Kidney epithelial cell (primary cell): ENCODE data around the gene TMC4. TPM values are rescaled to one million over a fixed set of nuclear protein-coding genes. Genes with fewer than 3 reads are reported as not detected.
A peak's percentile ranks its signal among the peaks of the same experiment; 100 is the strongest.

Source experiments
- DNase-seq: peaks from one replicate; pipeline ENCODE4 v3.0.0-alpha.2; 2010; ENCODE audit warnings: low read depth
- H3K27me3 ChIP-seq: 2 replicates; pipeline ENCODE4 v1.6.0; 2011; ENCODE audit warnings: low read length; ENCODE audit not compliant: control insufficient read depth, insufficient read depth
- H3K36me3 ChIP-seq: 2 replicates; pipeline ENCODE4 v1.5.1; 2011; ENCODE audit warnings: low read length; ENCODE audit not compliant: control insufficient read depth, insufficient read depth
- H3K4me3 ChIP-seq: 2 replicates; pipeline ENCODE4 v1.5.1; 2011; ENCODE audit warnings: low read depth, mild to moderate bottlenecking, control low read depth, low read length
- CTCF ChIP-seq: IDR thresholded peaks from 2 replicates; pipeline ENCODE4 v1.5.1; 2011; ENCODE audit warnings: mild to moderate bottlenecking, moderate library complexity, low read length, control low read depth, inconsistent platforms; ENCODE audit not compliant: insufficient read depth, poor library complexity, severe bottlenecking
- total RNA-seq: library from RNA; depleted of rRNA; stranded (reverse); fragments of >200 nt; gene quantifications from 2 replicates; pipeline ENCODE4 v1.2.3, GENCODE V29; 2015

The TMC4 gene
- total RNA-seq, 1 donor from 2014 or later, result 33.9 TPM

GRCh38 chr19:54193011-54193410 is 20.1 kb upstream of the TMC4 start:
- TF ChIP-seq CTCF, result no peak
- Histone ChIP-seq H3K36me3 (no peaks in the 10 kb centered on the region), H3K27me3 (no peaks in the 10 kb centered on the region), H3K4me3 (no peak overlapping the region)
- DNase-seq, result no peak

GRCh38 chr19:54191811-54192453 is 19.0 kb upstream of the TMC4 start:
- no peaks in the 10 kb centered on the region for H3K27me3 ChIP-seq
- H3K4me3 ChIP-seq, result peak overlapping the region; percentile 77
- no peak for DNase-seq
- TF ChIP-seq CTCF, result no peak
- peaks cover 2% of the 10 kb centered on the region for H3K36me3 ChIP-seq

- H3K36me3 ChIP-seq, result peaks cover 2% of the 10 kb centered on the region
- H3K4me3 ChIP-seq, result peak within 1 kb of the TSS; percentile 77
- DNase-seq, result no peak
- no peaks in the 10 kb centered on the region for H3K27me3 ChIP-seq
- TF ChIP-seq CTCF, result no peak
Observed at GRCh38 chr19:54191011-54191810, 18.3 kb upstream of the TMC4 start, which contains the start of gene TSEN34. TSS of gene TSEN34 (plus strand) at chr19:54191308. CDS start at chr19:54191365, 57 bp downstream.

GRCh38 chr19:54190503-54191010 is 17.6 kb upstream of the TMC4 start:
- Histone ChIP-seq H3K36me3 (peaks cover 2% of the 10 kb centered on the region), H3K4me3 (peak overlapping the region; percentile 77), H3K27me3 (no peaks in the 10 kb centered on the region)
- DNase-seq, result peak; percentile 86
- no peak for TF ChIP-seq CTCF

- no peak for TF ChIP-seq CTCF
- Histone ChIP-seq H3K27me3 (no peaks in the 10 kb centered on the region), H3K36me3 (peaks cover 2% of the 10 kb centered on the region), H3K4me3 (peak overlapping the region; percentile 77)
- DNase-seq, result peak; percentile 99
Observed at GRCh38 chr19:54189735-54190502, 17.0 kb upstream of the TMC4 start.
